H1 (cell line): ENCODE measurements around the gene BASP1. TPM values are rescaled to one million over a fixed set of nuclear protein-coding genes. Genes with fewer than 3 reads are reported as not detected.

Experiments used
- CTCF ChIA-PET: fragments of 300-600 bp; sonication (Branson Sonifier 250); formaldehyde crosslinking; loops from one replicate; lab custom pipeline; 2021; ENCODE audit not compliant: partially characterized antibody; lab: Charles Lee
- POLR2A ChIA-PET: fragments of 300-600 bp; sonication (Branson Sonifier 250); formaldehyde crosslinking; loops from one replicate; lab custom pipeline; 2021; ENCODE audit warnings: inconsistent platforms; ENCODE audit not compliant: partially characterized antibody; lab: Charles Lee
- DNase-seq, 2 experiments: peaks; one replicate each; pipeline versions ENCODE4 v3.0.0 to v3.0.0-alpha.2; 2010 to 2022; ENCODE audit warnings: low spot score in 2 of 2, low read depth in 1 of 2, mixed read lengths in 1 of 2
- FAIRE-seq: peaks from 2 replicates; lab custom pipeline; 2011; peaks lifted over from hg19 to GRCh38; lab: Jason Lieb, UNC
- H2AFZ ChIP-seq: 2 replicates; pipeline ENCODE4 v1.8.1; 2012; ENCODE audit warnings: low read length, inconsistent platforms
- H2AK5ac ChIP-seq: 2 replicates; pipeline ENCODE4 v1.6.1; 2013; ENCODE audit warnings: low read depth, low read length
- H2BK120ac ChIP-seq: replicated peaks from 2 replicates; pipeline ENCODE3; 2013; ENCODE audit warnings: low read depth, low read length, inconsistent platforms
- H2BK12ac ChIP-seq: 2 replicates; pipeline ENCODE4 v1.6.1; 2013; ENCODE audit warnings: low read depth, low read length
- H2BK15ac ChIP-seq: 2 replicates; pipeline ENCODE4 v1.6.1; 2013; ENCODE audit warnings: low read length
- H2BK20ac ChIP-seq: 2 replicates; pipeline ENCODE4 v1.6.1; 2013; ENCODE audit warnings: low read length
- H2BK5ac ChIP-seq: 2 replicates; pipeline ENCODE4 v1.6.1; 2013; ENCODE audit warnings: low read depth, low read length
- H3K14ac ChIP-seq: 2 replicates; pipeline ENCODE4 v1.6.1; 2013; ENCODE audit warnings: inconsistent platforms; ENCODE audit not compliant: insufficient read length
- H3K18ac ChIP-seq: 2 replicates; pipeline ENCODE4 v1.6.1; 2013; ENCODE audit warnings: low read length; ENCODE audit errors: extremely low read depth
- H3K23ac ChIP-seq: 2 replicates; pipeline ENCODE4 v1.6.1; 2013; ENCODE audit warnings: inconsistent platforms; ENCODE audit not compliant: insufficient read length
- H3K23me2 ChIP-seq: 2 replicates; pipeline ENCODE4 v1.6.1; 2013; ENCODE audit warnings: low read depth, low read length
- H3K27ac ChIP-seq: 2 replicates; pipeline ENCODE4 v1.6.1; 2011; ENCODE audit warnings: low read depth, low read length, inconsistent platforms
- H3K27me3 ChIP-seq, 4 experiments: replicated peaks in 1 of 4; 1 replicate in 1 of 4; 2 replicates in 3 of 4; pipeline versions ENCODE4 v1.6.1 to v1.8.1; 2011 to 2013; ENCODE audit warnings: low read length in 3 of 4, mild to moderate bottlenecking in 3 of 4, inconsistent platforms in 2 of 4, mixed read lengths in 2 of 4, moderate library complexity in 1 of 4; ENCODE audit not compliant: control insufficient read depth in 3 of 4, insufficient read depth in 3 of 4; ENCODE audit errors: extremely low read depth in 1 of 4
- H3K36me3 ChIP-seq, 4 experiments: 2 replicates each; pipeline versions ENCODE4 v1.6.1 to v1.8.1; 2011 to 2013; ENCODE audit warnings: mild to moderate bottlenecking in 4 of 4, low read length in 3 of 4, moderate library complexity in 2 of 4, control low read depth in 1 of 4, inconsistent platforms in 1 of 4; ENCODE audit not compliant: insufficient read depth in 4 of 4, control insufficient read depth in 2 of 4
- H3K4ac ChIP-seq: replicated peaks from 2 replicates; pipeline ENCODE3; 2013; ENCODE audit warnings: low read length, low read depth, mixed read lengths, inconsistent platforms; ENCODE audit not compliant: insufficient read length
- H3K4me1 ChIP-seq, 4 experiments: replicated peaks in 1 of 4; 1 replicate in 1 of 4; 2 replicates in 3 of 4; pipeline versions ENCODE4 v1.6.1 to v1.8.1; 2011 to 2013; ENCODE audit warnings: low read length in 3 of 4, inconsistent platforms in 2 of 4, mixed read lengths in 1 of 4; ENCODE audit not compliant: insufficient read depth in 4 of 4, control insufficient read depth in 3 of 4
- H3K4me2 ChIP-seq, 2 experiments: 2 replicates each; pipeline versions ENCODE4 v1.6.1 to v1.8.1; 2011 to 2013; ENCODE audit warnings: low read depth in 2 of 2, low read length in 2 of 2, control low read depth in 1 of 2, inconsistent platforms in 1 of 2, mild to moderate bottlenecking in 1 of 2; ENCODE audit not compliant: insufficient read depth in 1 of 2
- H3K4me3 ChIP-seq, 4 experiments: fragments of 200-600, 300-600 bp in 1 of 4; sonication (generic), shearing (Covaris generic), sonication (Bioruptor Twin) in 1 of 4; 2 replicates each; pipeline versions ENCODE4 v1.5.1 to v1.8.1; 2011 to 2016; ENCODE audit warnings: low read length in 4 of 4, low read depth in 3 of 4, control low read depth in 2 of 4, inconsistent platforms in 2 of 4, mild to moderate bottlenecking in 2 of 4, mixed read lengths in 1 of 4, moderate library complexity in 1 of 4; ENCODE audit not compliant: insufficient read depth in 2 of 4; ENCODE audit errors: extremely low read depth in 1 of 4
- H3K56ac ChIP-seq: replicated peaks from 2 replicates; pipeline ENCODE3; 2013; ENCODE audit warnings: low read depth, mild to moderate bottlenecking, mixed read lengths, low read length, inconsistent platforms; ENCODE audit not compliant: insufficient read length
- H3K79me1 ChIP-seq: 2 replicates; pipeline ENCODE4 v1.6.1; 2013; ENCODE audit warnings: low read depth, low read length, control low read depth
- H3K79me2 ChIP-seq, 2 experiments: 2 replicates each; pipeline versions ENCODE4 v1.6.1 to v1.8.1; 2012 to 2013; ENCODE audit warnings: low read length in 2 of 2, mild to moderate bottlenecking in 2 of 2, inconsistent platforms in 1 of 2; ENCODE audit not compliant: insufficient read depth in 2 of 2, control insufficient read depth in 1 of 2
- H3K9ac ChIP-seq, 4 experiments: replicated peaks in 1 of 4; 1 replicate in 1 of 4; 2 replicates in 3 of 4; pipeline versions ENCODE4 v1.6.1 to v1.8.1; 2011 to 2013; ENCODE audit warnings: low read depth in 3 of 4, low read length in 3 of 4, control low read depth in 2 of 4, mild to moderate bottlenecking in 2 of 4, moderate library complexity in 2 of 4, inconsistent platforms in 1 of 4; ENCODE audit errors: extremely low read depth in 1 of 4
- H3K9me3 ChIP-seq, 2 experiments: 2 replicates each; pipeline versions ENCODE4 v1.6.1 to v1.8.1; 2012 to 2013; ENCODE audit warnings: mild to moderate bottlenecking in 2 of 2, moderate library complexity in 2 of 2, control low read depth in 1 of 2, inconsistent platforms in 1 of 2, low read depth in 1 of 2, low read length in 1 of 2, mixed read lengths in 1 of 2; ENCODE audit not compliant: insufficient read depth in 2 of 2
- H4K20me1 ChIP-seq, 2 experiments: replicated peaks in 1 of 2; 2 replicates each; pipeline versions ENCODE3 to v1.8.1; 2011 to 2013; ENCODE audit warnings: inconsistent platforms in 2 of 2, low read length in 2 of 2, mild to moderate bottlenecking in 1 of 2; ENCODE audit not compliant: insufficient read depth in 2 of 2, control insufficient read depth in 1 of 2
- H4K5ac ChIP-seq: 2 replicates; pipeline ENCODE4 v1.6.1; 2013; ENCODE audit warnings: low read length, low read depth, mixed read lengths, inconsistent platforms; ENCODE audit not compliant: insufficient read length
- H4K8ac ChIP-seq: 2 replicates; pipeline ENCODE4 v1.8.0; 2013; ENCODE audit warnings: mild to moderate bottlenecking, moderate library complexity, low read length, inconsistent platforms; ENCODE audit not compliant: insufficient read depth; ENCODE audit errors: extremely low read depth
- H4K91ac ChIP-seq: replicated peaks from 2 replicates; pipeline ENCODE3; 2013; ENCODE audit warnings: low read length, mixed read lengths, inconsistent platforms; ENCODE audit not compliant: insufficient read length
- CHD1 ChIP-seq: IDR thresholded peaks from 2 replicates; pipeline ENCODE4 v1.6.1; 2012; ENCODE audit warnings: low read depth, low read length, improper control_type of control experiment
- CREB1 ChIP-seq: IDR thresholded peaks from 2 replicates; pipeline ENCODE4 v1.6.1; 2012; ENCODE audit warnings: inconsistent platforms
- HDAC2 ChIP-seq, 2 experiments: fragments of 300-600 bp in 1 of 2; sonication (generic) in 1 of 2; IDR thresholded peaks; 2 replicates each; pipeline ENCODE4 v1.6.1; 2011 to 2012; ENCODE audit warnings: low read depth in 2 of 2, low read length in 2 of 2, mild to moderate bottlenecking in 2 of 2, moderate library complexity in 2 of 2, borderline replicate concordance in 1 of 2, inconsistent platforms in 1 of 2
- HDAC6 ChIP-seq: IDR thresholded peaks from one replicate; pipeline ENCODE4 v1.7.1; 2012; ENCODE audit warnings: low read depth, mild to moderate bottlenecking, inconsistent platforms, low read length, moderate library complexity
- KDM4A ChIP-seq: IDR thresholded peaks from one replicate; pipeline ENCODE4 v1.7.1; 2012; ENCODE audit warnings: low read depth, mild to moderate bottlenecking, moderate library complexity, low read length, inconsistent platforms; ENCODE audit not compliant: severe bottlenecking
- POU5F1 ChIP-seq: IDR thresholded peaks from 2 replicates; pipeline ENCODE4 v1.6.1; 2011; ENCODE audit warnings: low read depth, mild to moderate bottlenecking, low read length, moderate library complexity
- RBBP5 ChIP-seq: IDR thresholded peaks from 2 replicates; pipeline ENCODE4 v1.7.1; 2012; ENCODE audit warnings: low read depth, mild to moderate bottlenecking, inconsistent platforms, low read length, moderate library complexity, borderline replicate concordance
- RNF2 ChIP-seq: fragments of 200-900, 300-1000 bp; sonication (generic); IDR thresholded peaks from 2 replicates; pipeline ENCODE4 v1.7.1; 2016; ENCODE audit warnings: borderline replicate concordance, low read depth, mild to moderate bottlenecking, antibody characterized with exemption, low read length; ENCODE audit not compliant: poor library complexity, severe bottlenecking; ENCODE audit errors: missing control alignments
- SAP30 ChIP-seq: fragments of 300-600 bp; sonication (generic); IDR thresholded peaks from 2 replicates; pipeline ENCODE4 v1.7.1; 2012; ENCODE audit warnings: low read length, moderate library complexity, mild to moderate bottlenecking, inconsistent platforms; ENCODE audit not compliant: insufficient read depth, insufficient replicate concordance
- SIRT6 ChIP-seq: IDR thresholded peaks from one replicate; pipeline ENCODE4 v1.7.1; 2012; ENCODE audit warnings: low read length, inconsistent platforms
- SIX5 ChIP-seq: IDR thresholded peaks from 2 replicates; pipeline ENCODE4 v1.6.1; 2011; ENCODE audit warnings: mild to moderate bottlenecking, low read depth, low read length
- SP4 ChIP-seq: IDR thresholded peaks from 2 replicates; pipeline ENCODE4 v1.6.1; 2012; ENCODE audit warnings: low read length, inconsistent platforms
- TCF12 ChIP-seq: IDR thresholded peaks from 2 replicates; pipeline ENCODE4 v1.6.1; 2011; ENCODE audit warnings: low read depth, mild to moderate bottlenecking, low read length
- WGBS, 2 experiments: shearing (Covaris generic) in 1 of 2; methylation state at CpG; one replicate each; pipeline versions ENCODE4 v1.1.6 to v1.1.7; 2013 to 2015; ENCODE audit warnings: low lambda C conversion rate in 2 of 2, mixed read lengths in 2 of 2, inconsistent platforms in 1 of 2, low coverage in 1 of 2, missing lambda C conversion rate in 1 of 2; ENCODE audit not compliant: insufficient replicate concordance in 2 of 2, insufficient coverage in 1 of 2, insufficient read length in 1 of 2; ENCODE audit errors: extremely low coverage in 1 of 2, missing lambda C conversion rate in 1 of 2; 5-methylcytosine and 5-hydroxymethylcytosine counted together
- polyA plus RNA-seq, 7 experiments: library from polyadenylated mRNA; depleted of rRNA in 3 of 7; stranded (reverse) in 5 of 7; unstranded in 2 of 7; fragments of >200 nt in 5 of 7; fragments of 200-250 nt in 2 of 7; gene quantifications; 1 replicate in 5 of 7; 2 replicates in 1 of 7; 4 replicates in 1 of 7; pipeline versions ENCODE4 v1.2.1 to v1.2.3, GENCODE V29; 2011 to 2013; ENCODE audit warnings: missing spikeins in 2 of 7, mixed read lengths in 2 of 7
- total RNA-seq: library from RNA; stranded (reverse); fragmentation: NEBNext Ultra II Directional; extraction: Animal tissue kit (Norgen Biotek cat#: 25700); gene quantifications from 2 replicates; pipeline ENCODE4 v1.2.1, GENCODE V29; 2021
- TF ChIP-seq, protein P1 (sequence below): IDR thresholded peaks from 2 replicates; pipeline ENCODE4 v1.6.1; 2011; ENCODE audit warnings: low read depth, mild to moderate bottlenecking, low read length; ENCODE audit not compliant: insufficient read depth

Gene BASP1
- total and polyA plus RNA-seq, 2 of the 8 experiments (the other 6 are each of a cell fraction or from before 2014, with no cell fraction given) = 95.2 to 104 TPM

DNA sequence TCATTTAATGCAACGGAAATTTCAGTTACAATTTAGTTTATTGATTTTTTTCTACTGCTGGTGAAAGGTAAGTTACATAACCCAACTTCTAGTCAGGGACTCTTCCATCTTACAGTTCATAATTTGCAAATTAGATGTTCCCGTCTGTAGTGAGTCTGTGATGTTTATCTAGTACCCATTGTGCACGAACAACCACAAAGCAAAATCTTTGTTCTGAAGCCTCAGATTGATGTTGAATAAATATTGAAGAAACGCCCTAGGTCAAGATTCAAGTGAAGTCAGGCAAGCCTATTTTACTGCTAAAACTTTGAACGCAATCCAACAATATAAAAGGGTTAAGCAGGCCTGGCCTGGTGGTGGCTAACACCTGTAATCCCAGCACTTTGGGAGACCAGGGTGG lies 43.1 kb downstream of the BASP1 start:
- Histone ChIP-seq H3K4me1 (peaks cover 0 to 10% (median 2%) of the 10 kb centered on the region in 4 experiments; a peak in 3 of 7 replicates), H3K79me1 (peaks cover 2% of the 10 kb centered on the region; the same call in 1 of the 2 replicates), H4K91ac (no peak overlapping the region), H2BK15ac (no peak overlapping the region), H3K56ac (no peak overlapping the region), H3K23ac (no peak overlapping the region), H4K5ac (no peak overlapping the region), H3K23me2 (no peaks in the 10 kb centered on the region), H3K36me3 (peaks cover 0 to 16% (median 8%) of the 10 kb centered on the region in 4 experiments; a peak in 5 of 8 replicates), H2AK5ac (no peak overlapping the region), H3K79me2 (peaks cover 0 to 95% of the 10 kb centered on the region in 2 experiments; a peak in 3 of 4 replicates), H2BK120ac (no peak overlapping the region), H2BK5ac (no peak overlapping the region), H3K27me3 (no peaks in the 10 kb centered on the region), H3K9ac (no peak overlapping the region), H3K4ac (no peak overlapping the region), H3K14ac (no peak overlapping the region), H3K18ac (no peak overlapping the region), H3K27ac (no peak overlapping the region), H2BK12ac (no peak overlapping the region), H2BK20ac (no peak overlapping the region), H3K9me3 (peaks cover 4 to 6% of the 10 kb centered on the region in 2 experiments; a peak in 2 of 4 replicates), H3K4me3 (no peak overlapping the region), H4K8ac (no peak overlapping the region), H4K20me1 (peaks cover 0 to 4% of the 10 kb centered on the region in 2 experiments), H2AFZ (no peak overlapping the region), H3K4me2 (no peak overlapping the region)
- POLR2A ChIA-PET = no interaction called here
- WGBS, 2 experiments = 83% methylated on average over 5 of the region's 5 CpGs; no CpG with 5 or more reads in 1 of the 2 experiments
- FAIRE-seq (no peak), DNase-seq (no peak)
- CTCF ChIA-PET = no interaction called here
- TF ChIP-seq RNF2 (no peak), KDM4A (no peak), SIRT6 (no peak), SP4 (no peak), TCF12 (no peak), HDAC6 (no peak), SAP30 (no peak), HDAC2 (IDR thresholded peaks at IDR 0.05; ENCODE audit: borderline replicate concordance in 1 of 2, low read depth in 2 of 2, low read length in 2 of 2) (no peak), CREB1 (no peak), POU5F1 (no peak), SIX5 (no peak), RBBP5 (no peak), CHD1 (no peak)
- TF ChIP-seq, protein P1, sequence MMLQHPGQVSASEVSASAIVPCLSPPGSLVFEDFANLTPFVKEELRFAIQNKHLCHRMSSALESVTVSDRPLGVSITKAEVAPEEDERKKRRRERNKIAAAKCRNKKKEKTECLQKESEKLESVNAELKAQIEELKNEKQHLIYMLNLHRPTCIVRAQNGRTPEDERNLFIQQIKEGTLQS = no peak
